HEK293 (cell line): ENCODE data around the gene KCNJ5.

ENCODE experiments used
- CTCF ChIA-PET: fragments of 350-600 bp; formaldehyde crosslinking; extraction: SDS; loops from one replicate; lab custom pipeline; 2021; ENCODE audit warnings: antibody characterized with exemption; lab: Yijun Ruan, JAX
- POLR2A ChIA-PET: fragments of 300-600 bp; formaldehyde crosslinking; extraction: SDS; loops from one replicate; lab custom pipeline; 2020; ENCODE audit warnings: antibody characterized with exemption, inconsistent platforms; lab: Yijun Ruan, JAX
- H3K27ac ChIP-seq: fragments of 200-500 bp; sonication (Bioruptor generic); 2 replicates; pipeline ENCODE4 v1.5.1; 2014; ENCODE audit warnings: low read depth, low read length, control low read depth, inconsistent platforms; ENCODE audit errors: extremely low read depth
- H3K36me3 ChIP-seq, 2 experiments: fragments of 200-500 bp in 1 of 2; sonication (Bioruptor generic) in 1 of 2; 1 replicate in 1 of 2; 2 replicates in 1 of 2; pipeline ENCODE4 v1.5.1; 2014 to 2017; ENCODE audit warnings: inconsistent platforms in 2 of 2, low read length in 2 of 2; ENCODE audit not compliant: control insufficient read depth in 2 of 2, insufficient read depth in 1 of 2
- H3K4me1 ChIP-seq: fragments of 200-500 bp; sonication (Bioruptor generic); 2 replicates; pipeline ENCODE4 v1.5.1; 2014; ENCODE audit warnings: mild to moderate bottlenecking, low read length, inconsistent platforms; ENCODE audit not compliant: control insufficient read depth, insufficient read depth
- H3K4me3 ChIP-seq: 2 replicates; pipeline ENCODE4 v1.5.1; 2011; ENCODE audit warnings: low read depth, mild to moderate bottlenecking, control low read depth, low read length, moderate library complexity
- H3K9me3 ChIP-seq: fragments of 200-500 bp; sonication (Bioruptor generic); 2 replicates; pipeline ENCODE4 v1.5.1; 2014; ENCODE audit warnings: low read depth, low read length, inconsistent platforms; ENCODE audit not compliant: control insufficient read depth, insufficient read depth
- BCL11A ChIP-seq: fragments of 450-650 bp; formaldehyde crosslinking; IDR thresholded peaks from 2 replicates; pipeline ENCODE4 v1.5.1; 2016; ENCODE audit warnings: low read depth, missing biosample characterization, missing genetic modification characterization
- IKZF3 ChIP-seq: fragments of 450-650 bp; IDR thresholded peaks from 2 replicates; pipeline ENCODE4 v1.5.0; 2018; ENCODE audit warnings: missing biosample characterization, mild to moderate bottlenecking, missing genetic modification characterization, moderate library complexity
- SALL2 ChIP-seq: fragments of 450-650 bp; formaldehyde crosslinking; IDR thresholded peaks from 2 replicates; pipeline ENCODE4 v1.5.0; 2017; ENCODE audit warnings: missing biosample characterization, mild to moderate bottlenecking, missing genetic modification characterization, borderline replicate concordance
- SCRT1 ChIP-seq: fragments of 450-650 bp; formaldehyde crosslinking; IDR thresholded peaks from 2 replicates; pipeline ENCODE4 v1.5.1; 2016; ENCODE audit warnings: missing biosample characterization, missing genetic modification characterization, borderline replicate concordance
- TCF7L2 ChIP-seq: IDR thresholded peaks from 2 replicates; pipeline ENCODE4 v1.6.1; 2011; ENCODE audit warnings: low read depth, mild to moderate bottlenecking, inconsistent platforms, low read length, moderate library complexity, borderline replicate concordance
- ZBTB21 ChIP-seq: fragments of 450-650 bp; formaldehyde crosslinking; IDR thresholded peaks from 2 replicates; pipeline ENCODE4 v1.5.1; 2017; ENCODE audit warnings: missing biosample characterization, missing genetic modification characterization
- ZNF138 ChIP-seq: fragments of 450-650 bp; formaldehyde crosslinking; IDR thresholded peaks from 2 replicates; pipeline ENCODE4 v1.5.1; 2016; ENCODE audit warnings: missing biosample characterization, missing genetic modification characterization, borderline replicate concordance
- ZNF16 ChIP-seq: fragments of 450-650 bp; formaldehyde crosslinking; IDR thresholded peaks from 2 replicates; pipeline ENCODE4 v1.5.1; 2016; ENCODE audit warnings: low read depth, missing biosample characterization, missing genetic modification characterization
- ZNF19 ChIP-seq: fragments of 450-650 bp; formaldehyde crosslinking; IDR thresholded peaks from 2 replicates; pipeline ENCODE4; 2016; ENCODE audit warnings: missing biosample characterization, missing genetic modification characterization, low read depth
- ZNF202 ChIP-seq: fragments of 450-650 bp; formaldehyde crosslinking; IDR thresholded peaks from 2 replicates; pipeline ENCODE4 v1.5.1; 2016; ENCODE audit warnings: missing biosample characterization, missing genetic modification characterization, borderline replicate concordance
- ZNF24 ChIP-seq: fragments of 450-650 bp; formaldehyde crosslinking; IDR thresholded peaks from 2 replicates; pipeline ENCODE4 v1.5.1; 2016; ENCODE audit warnings: missing biosample characterization, missing genetic modification characterization
- ZNF266 ChIP-seq: fragments of 450-650 bp; formaldehyde crosslinking; IDR thresholded peaks from 2 replicates; pipeline ENCODE4 v1.5.1; 2016; ENCODE audit warnings: missing biosample characterization, missing genetic modification characterization, low read depth
- ZNF37A ChIP-seq: fragments of 450-650 bp; IDR thresholded peaks from 2 replicates; pipeline ENCODE4 v1.5.1; 2018; ENCODE audit warnings: missing biosample characterization, missing genetic modification characterization
- ZNF391 ChIP-seq: fragments of 450-650 bp; formaldehyde crosslinking; IDR thresholded peaks from 2 replicates; pipeline ENCODE4 v1.5.1; 2016; ENCODE audit warnings: low read depth, missing biosample characterization, missing genetic modification characterization, borderline replicate concordance
- ZNF521 ChIP-seq: fragments of 450-650 bp; formaldehyde crosslinking; IDR thresholded peaks from 2 replicates; pipeline ENCODE4 v1.5.1; 2017; ENCODE audit warnings: missing biosample characterization, mild to moderate bottlenecking, missing genetic modification characterization
- ZNF558 ChIP-seq: fragments of 450-650 bp; formaldehyde crosslinking; IDR thresholded peaks from 2 replicates; pipeline ENCODE4 v1.5.1; 2016; ENCODE audit warnings: missing biosample characterization, missing genetic modification characterization
- ZNF571 ChIP-seq: fragments of 450-650 bp; formaldehyde crosslinking; IDR thresholded peaks from 2 replicates; pipeline ENCODE4 v1.5.0; 2017; ENCODE audit warnings: missing biosample characterization, missing genetic modification characterization
- ZNF623 ChIP-seq: fragments of 450-650 bp; formaldehyde crosslinking; IDR thresholded peaks from 2 replicates; pipeline ENCODE4 v1.5.1; 2016; ENCODE audit warnings: missing biosample characterization, missing genetic modification characterization
- ZNF654 ChIP-seq: fragments of 450-650 bp; formaldehyde crosslinking; IDR thresholded peaks from 2 replicates; pipeline ENCODE4 v1.5.1; 2016; ENCODE audit warnings: low read depth, missing biosample characterization, missing genetic modification characterization
- ZNF658 ChIP-seq: fragments of 450-650 bp; formaldehyde crosslinking; IDR thresholded peaks from 2 replicates; pipeline ENCODE4; 2016; ENCODE audit warnings: missing biosample characterization, missing genetic modification characterization
- ZNF777 ChIP-seq: fragments of 450-650 bp; formaldehyde crosslinking; IDR thresholded peaks from 2 replicates; pipeline ENCODE4 v1.5.1; 2017; ENCODE audit warnings: missing biosample characterization, missing genetic modification characterization, borderline replicate concordance
- ZSCAN30 ChIP-seq: fragments of 450-650 bp; IDR thresholded peaks from 2 replicates; pipeline ENCODE4 v1.5.1; 2018; ENCODE audit warnings: missing biosample characterization, mild to moderate bottlenecking, missing genetic modification characterization, moderate library complexity
- TF ChIP-seq, protein P1 (sequence below): fragments of 450-650 bp; formaldehyde crosslinking; IDR thresholded peaks from 2 replicates; pipeline ENCODE4 v1.5.1; 2016; ENCODE audit warnings: missing biosample characterization, missing genetic modification characterization, low read depth
- TF ChIP-seq, protein P2 (sequence below): fragments of 450-650 bp; formaldehyde crosslinking; IDR thresholded peaks from 2 replicates; pipeline ENCODE4 v1.5.1; 2016; ENCODE audit warnings: missing biosample characterization, missing genetic modification characterization
- TF ChIP-seq, protein P3 (sequence below): fragments of 450-650 bp; formaldehyde crosslinking; IDR thresholded peaks from 2 replicates; pipeline ENCODE4 v1.5.1; 2016; ENCODE audit warnings: missing biosample characterization, missing genetic modification characterization
- TF ChIP-seq, protein P4 (sequence below): fragments of 450-650 bp; formaldehyde crosslinking; IDR thresholded peaks from 2 replicates; pipeline ENCODE4 v1.5.1; 2017; ENCODE audit warnings: missing biosample characterization, missing genetic modification characterization

Gene KCNJ5

DNA sequence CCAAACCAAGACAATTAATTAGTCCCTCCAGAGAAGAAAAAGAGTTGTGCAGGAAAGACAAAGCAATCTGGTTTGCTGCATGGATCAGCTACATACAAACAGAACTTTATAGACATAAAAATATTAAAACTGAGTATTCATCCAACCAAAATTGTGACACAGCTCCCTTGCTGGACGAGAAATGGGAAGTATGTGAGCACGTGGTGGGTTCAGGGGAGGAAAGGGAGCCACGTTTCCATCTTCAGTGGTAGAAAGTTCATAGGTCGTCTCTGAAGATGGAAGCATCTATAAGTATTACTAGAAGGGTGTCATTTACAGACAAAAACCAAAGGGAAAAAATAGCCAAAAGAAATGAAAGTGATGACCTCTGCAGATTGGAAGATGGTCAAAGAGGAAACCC lies 7.1 kb upstream of the KCNJ5 start:
- Histone ChIP-seq H3K4me1 (no peaks in the 10 kb centered on the region), H3K36me3 (no peaks in the 10 kb centered on the region), H3K4me3 (no peak overlapping the region), H3K9me3 (no peaks in the 10 kb centered on the region), H3K27ac (no peak overlapping the region)
- TF ChIP-seq ZBTB21 (tag by site-specific recombination) (no peak), ZSCAN30 (tag by site-specific recombination) (no peak), ZNF19 (tag by site-specific recombination) (no peak), BCL11A (tag by site-specific recombination) (no peak), IKZF3 (tag by site-specific recombination) (no peak), ZNF16 (tag by site-specific recombination) (no peak), ZNF521 (no peak), TCF7L2 (no peak), ZNF571 (tag by site-specific recombination) (no peak), ZNF24 (tag by site-specific recombination) (no peak), SCRT1 (no peak), ZNF266 (tag by site-specific recombination) (no peak), ZNF658 (tag by site-specific recombination) (no peak), ZNF777 (tag by site-specific recombination) (no peak), ZNF138 (tag by site-specific recombination) (no peak), ZNF391 (no peak)
- TF ChIP-seq, protein P1, sequence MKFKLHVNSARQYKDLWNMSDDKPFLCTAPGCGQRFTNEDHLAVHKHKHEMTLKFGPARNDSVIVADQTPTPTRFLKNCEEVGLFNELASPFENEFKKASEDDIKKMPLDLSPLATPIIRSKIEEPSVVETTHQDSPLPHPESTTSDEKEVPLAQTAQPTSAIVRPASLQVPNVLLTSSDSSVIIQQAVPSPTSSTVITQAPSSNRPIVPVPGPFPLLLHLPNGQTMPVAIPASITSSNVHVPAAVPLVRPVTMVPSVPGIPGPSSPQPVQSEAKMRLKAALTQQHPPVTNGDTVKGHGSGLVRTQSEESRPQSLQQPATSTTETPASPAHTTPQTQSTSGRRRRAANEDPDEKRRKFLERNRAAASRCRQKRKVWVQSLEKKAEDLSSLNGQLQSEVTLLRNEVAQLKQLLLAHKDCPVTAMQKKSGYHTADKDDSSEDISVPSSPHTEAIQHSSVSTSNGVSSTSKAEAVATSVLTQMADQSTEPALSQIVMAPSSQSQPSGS = no peak
- TF ChIP-seq, protein P2, sequence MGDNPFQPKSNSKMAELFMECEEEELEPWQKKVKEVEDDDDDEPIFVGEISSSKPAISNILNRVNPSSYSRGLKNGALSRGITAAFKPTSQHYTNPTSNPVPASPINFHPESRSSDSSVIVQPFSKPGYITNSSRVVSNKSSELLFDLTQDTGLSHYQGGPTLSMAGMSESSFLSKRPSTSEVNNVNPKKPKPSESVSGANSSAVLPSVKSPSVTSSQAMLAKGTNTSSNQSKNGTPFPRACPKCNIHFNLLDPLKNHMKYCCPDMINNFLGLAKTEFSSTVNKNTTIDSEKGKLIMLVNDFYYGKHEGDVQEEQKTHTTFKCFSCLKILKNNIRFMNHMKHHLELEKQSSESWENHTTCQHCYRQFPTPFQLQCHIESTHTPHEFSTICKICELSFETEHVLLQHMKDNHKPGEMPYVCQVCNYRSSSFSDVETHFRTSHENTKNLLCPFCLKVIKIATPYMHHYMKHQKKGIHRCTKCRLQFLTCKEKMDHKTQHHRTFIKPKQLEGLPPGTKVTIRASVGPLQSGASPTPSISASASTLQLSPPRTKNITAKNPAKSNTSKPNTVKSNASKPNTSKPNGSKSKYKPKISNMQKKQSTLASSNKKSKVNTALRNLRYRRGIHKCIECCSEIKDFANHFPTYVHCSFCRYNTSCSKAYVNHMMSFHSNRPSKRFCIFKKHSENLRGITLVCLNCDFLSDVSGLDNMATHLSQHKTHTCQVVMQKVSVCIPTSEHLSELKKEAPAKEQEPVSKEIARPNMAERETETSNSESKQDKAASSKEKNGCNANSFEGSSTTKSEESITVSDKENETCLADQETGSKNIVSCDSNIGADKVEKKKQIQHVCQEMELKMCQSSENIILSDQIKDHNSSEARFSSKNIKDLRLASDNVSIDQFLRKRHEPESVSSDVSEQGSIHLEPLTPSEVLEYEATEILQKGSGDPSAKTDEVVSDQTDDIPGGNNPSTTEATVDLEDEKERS = no peak
- ChIA-PET CTCF (interaction anchor here (0.6 to 11.1 kb wide), 25 partner anchors 9 to 878 kb away, joined by 3 to 556 read pairs (median 6); no protein-coding TSS in a partner anchor), POLR2A (interaction anchor here (3.1 kb wide), 1 partner anchor 73 kb away, joined by 14 read pairs; no protein-coding TSS in a partner anchor)

DNA sequence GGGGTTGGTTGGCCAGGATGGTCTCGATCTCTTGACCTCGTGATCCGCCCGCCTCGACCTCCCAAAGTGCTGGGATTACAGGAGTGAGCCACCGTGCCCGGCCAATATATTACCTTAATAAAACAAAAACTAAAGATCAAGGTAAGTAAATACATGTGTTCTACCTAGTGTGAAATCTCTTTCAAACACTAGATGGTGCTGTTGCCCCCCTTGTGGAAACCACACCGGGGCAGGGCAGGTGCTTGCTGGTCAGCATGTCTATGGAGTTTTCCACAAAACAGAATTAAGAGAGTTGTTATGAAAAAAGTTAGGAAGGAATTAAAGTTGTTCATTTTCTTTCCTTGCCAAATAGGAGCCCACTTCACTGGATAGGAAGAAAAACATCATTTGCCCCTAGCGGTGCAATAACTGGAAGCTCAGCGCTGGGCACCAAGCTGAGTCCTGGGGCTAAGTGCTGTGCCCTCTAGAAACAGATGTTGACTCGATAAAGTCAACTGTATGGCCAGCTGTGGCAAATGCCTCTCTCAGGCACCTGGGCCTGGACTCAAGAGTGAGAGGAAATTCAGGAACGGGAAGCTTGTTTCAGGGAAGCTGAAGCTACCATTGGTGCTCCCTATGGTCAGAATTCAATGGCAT lies 6.3 kb upstream of the KCNJ5 start:
- H3K36me3 ChIP-seq = no peaks in the 10 kb centered on the region
- no peak overlapping the region for H3K27ac ChIP-seq
- no peaks in the 10 kb centered on the region for H3K4me1 ChIP-seq
- ChIA-PET POLR2A (interaction anchor here (3.1 kb wide), 1 partner anchor 72 kb away, joined by 14 read pairs; no protein-coding TSS in a partner anchor), CTCF (interaction anchor here (0.5 to 11.1 kb wide), 42 partner anchors 8 to 1126 kb away, joined by 3 to 556 read pairs (median 4); no protein-coding TSS in a partner anchor)
- no peak overlapping the region for H3K4me3 ChIP-seq
- H3K9me3 ChIP-seq = no peaks in the 10 kb centered on the region
- no peak for TF ChIP-seq ZNF37A
- no peak for TF ChIP-seq ZNF558 (tag by site-specific recombination)
- TF ChIP-seq, protein P3, sequence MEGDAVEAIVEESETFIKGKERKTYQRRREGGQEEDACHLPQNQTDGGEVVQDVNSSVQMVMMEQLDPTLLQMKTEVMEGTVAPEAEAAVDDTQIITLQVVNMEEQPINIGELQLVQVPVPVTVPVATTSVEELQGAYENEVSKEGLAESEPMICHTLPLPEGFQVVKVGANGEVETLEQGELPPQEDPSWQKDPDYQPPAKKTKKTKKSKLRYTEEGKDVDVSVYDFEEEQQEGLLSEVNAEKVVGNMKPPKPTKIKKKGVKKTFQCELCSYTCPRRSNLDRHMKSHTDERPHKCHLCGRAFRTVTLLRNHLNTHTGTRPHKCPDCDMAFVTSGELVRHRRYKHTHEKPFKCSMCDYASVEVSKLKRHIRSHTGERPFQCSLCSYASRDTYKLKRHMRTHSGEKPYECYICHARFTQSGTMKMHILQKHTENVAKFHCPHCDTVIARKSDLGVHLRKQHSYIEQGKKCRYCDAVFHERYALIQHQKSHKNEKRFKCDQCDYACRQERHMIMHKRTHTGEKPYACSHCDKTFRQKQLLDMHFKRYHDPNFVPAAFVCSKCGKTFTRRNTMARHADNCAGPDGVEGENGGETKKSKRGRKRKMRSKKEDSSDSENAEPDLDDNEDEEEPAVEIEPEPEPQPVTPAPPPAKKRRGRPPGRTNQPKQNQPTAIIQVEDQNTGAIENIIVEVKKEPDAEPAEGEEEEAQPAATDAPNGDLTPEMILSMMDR (tag by site-specific recombination) = peak; percentile 39; the same call in 1 of the 2 replicates
- TF ChIP-seq SALL2 (tag by site-specific recombination) = no peak
- TF ChIP-seq, protein P4, sequence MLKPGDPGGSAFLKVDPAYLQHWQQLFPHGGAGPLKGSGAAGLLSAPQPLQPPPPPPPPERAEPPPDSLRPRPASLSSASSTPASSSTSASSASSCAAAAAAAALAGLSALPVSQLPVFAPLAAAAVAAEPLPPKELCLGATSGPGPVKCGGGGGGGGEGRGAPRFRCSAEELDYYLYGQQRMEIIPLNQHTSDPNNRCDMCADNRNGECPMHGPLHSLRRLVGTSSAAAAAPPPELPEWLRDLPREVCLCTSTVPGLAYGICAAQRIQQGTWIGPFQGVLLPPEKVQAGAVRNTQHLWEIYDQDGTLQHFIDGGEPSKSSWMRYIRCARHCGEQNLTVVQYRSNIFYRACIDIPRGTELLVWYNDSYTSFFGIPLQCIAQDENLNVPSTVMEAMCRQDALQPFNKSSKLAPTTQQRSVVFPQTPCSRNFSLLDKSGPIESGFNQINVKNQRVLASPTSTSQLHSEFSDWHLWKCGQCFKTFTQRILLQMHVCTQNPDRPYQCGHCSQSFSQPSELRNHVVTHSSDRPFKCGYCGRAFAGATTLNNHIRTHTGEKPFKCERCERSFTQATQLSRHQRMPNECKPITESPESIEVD (tag by site-specific recombination) = no peak
- TF ChIP-seq ZNF24 (tag by site-specific recombination) = no peak
- TF ChIP-seq ZNF202 (tag by site-specific recombination) = no peak
- no peak for TF ChIP-seq ZNF623 (tag by site-specific recombination)
- TF ChIP-seq ZNF654 (tag by site-specific recombination) = peak; percentile 89
